H9 (cell line): Measurements from ENCODE around the gene AFF4. TPM values are rescaled to one million over a fixed set of nuclear protein-coding genes. Genes with fewer than 3 reads are reported as not detected.
"Not testable (repeated sequence)": the region's sequence is repeated elsewhere in the genome, so short reads cannot be mapped to it uniquely, and the experiment has no call there.

Source experiments
- DNase-seq: peaks from one replicate; pipeline ENCODE4 v3.0.0-alpha.2; 2017
- H2AFZ ChIP-seq: one replicate; pipeline ENCODE4 v1.6.1; 2013; ENCODE audit warnings: mild to moderate bottlenecking, low read length, control low read depth, moderate library complexity
- H2AK5ac ChIP-seq: 2 replicates; pipeline ENCODE4 v1.6.1; 2013; ENCODE audit warnings: low read length, control low read depth, mixed read lengths; ENCODE audit not compliant: insufficient read length
- H2BK120ac ChIP-seq: one replicate; pipeline ENCODE4 v1.6.1; 2013; ENCODE audit warnings: low read depth, mild to moderate bottlenecking, low read length, control low read depth, inconsistent platforms; ENCODE audit not compliant: poor library complexity, severe bottlenecking
- H2BK12ac ChIP-seq: 2 replicates; pipeline ENCODE4 v1.6.1; 2013; ENCODE audit warnings: low read length, control low read depth, mixed read lengths, low read depth; ENCODE audit not compliant: insufficient read length
- H2BK15ac ChIP-seq: 2 replicates; pipeline ENCODE4 v1.6.1; 2013; ENCODE audit warnings: low read depth, low read length, control low read depth
- H2BK20ac ChIP-seq: one replicate; pipeline ENCODE4 v1.6.1; 2013; ENCODE audit warnings: low read depth, mild to moderate bottlenecking, low read length, control low read depth, inconsistent platforms; ENCODE audit not compliant: poor library complexity, severe bottlenecking
- H2BK5ac ChIP-seq: 2 replicates; pipeline ENCODE4 v1.6.1; 2013; ENCODE audit warnings: low read length, control low read depth, mixed read lengths; ENCODE audit not compliant: insufficient read length
- H3K14ac ChIP-seq: 2 replicates; pipeline ENCODE4 v1.6.1; 2013; ENCODE audit warnings: low read length, control low read depth; ENCODE audit not compliant: insufficient read depth
- H3K18ac ChIP-seq: 2 replicates; pipeline ENCODE4 v1.6.1; 2013; ENCODE audit warnings: low read depth, mild to moderate bottlenecking, mixed read lengths, low read length, control low read depth; ENCODE audit not compliant: insufficient read length
- H3K23ac ChIP-seq: 2 replicates; pipeline ENCODE4 v1.6.1; 2013; ENCODE audit warnings: low read length, control low read depth, mixed read lengths, low read depth; ENCODE audit not compliant: insufficient read length
- H3K23me2 ChIP-seq: 2 replicates; pipeline ENCODE4 v1.6.1; 2013; ENCODE audit warnings: low read depth, mild to moderate bottlenecking, mixed read lengths, low read length, control low read depth; ENCODE audit not compliant: insufficient read length, poor library complexity, severe bottlenecking
- H3K27ac ChIP-seq: 2 replicates; pipeline ENCODE4 v1.5.1; 2013; ENCODE audit warnings: low read length, control low read depth, mixed read lengths, low read depth; ENCODE audit not compliant: insufficient read length
- H3K27me3 ChIP-seq: 2 replicates; pipeline ENCODE4 v1.6.1; 2013; ENCODE audit warnings: low read length, control low read depth, inconsistent platforms; ENCODE audit not compliant: insufficient read depth
- H3K4ac ChIP-seq: 2 replicates; pipeline ENCODE4 v1.6.1; 2013; ENCODE audit warnings: low read depth, mild to moderate bottlenecking, control low read depth, inconsistent platforms, low read length, moderate library complexity
- H3K4me1 ChIP-seq: 2 replicates; pipeline ENCODE4 v1.6.1; 2013; ENCODE audit warnings: low read length, control low read depth, inconsistent platforms; ENCODE audit not compliant: insufficient read depth
- H3K4me2 ChIP-seq: 2 replicates; pipeline ENCODE4 v1.6.1; 2013; ENCODE audit warnings: low read length, control low read depth, mixed read lengths; ENCODE audit not compliant: insufficient read length, insufficient read depth
- H3K56ac ChIP-seq: 2 replicates; pipeline ENCODE4 v1.6.1; 2013; ENCODE audit warnings: low read depth, mild to moderate bottlenecking, mixed read lengths, low read length, control low read depth; ENCODE audit not compliant: insufficient read length
- H3K79me1 ChIP-seq: 2 replicates; pipeline ENCODE4 v1.6.1; 2013; ENCODE audit warnings: low read depth, mild to moderate bottlenecking, moderate library complexity, low read length, control low read depth, inconsistent platforms; ENCODE audit not compliant: insufficient read depth, poor library complexity, severe bottlenecking
- H3K79me2 ChIP-seq: 2 replicates; pipeline ENCODE4 v1.6.1; 2013; ENCODE audit warnings: low read length, control low read depth, inconsistent platforms; ENCODE audit not compliant: insufficient read depth
- H3K9ac ChIP-seq: 2 replicates; pipeline ENCODE4 v1.6.1; 2013; ENCODE audit warnings: low read length, control low read depth, mixed read lengths; ENCODE audit not compliant: insufficient read length; ENCODE audit errors: extremely low read depth
- H3K9me3 ChIP-seq: one replicate; pipeline ENCODE4 v1.6.1; 2013; ENCODE audit warnings: low read depth, low read length, inconsistent platforms; ENCODE audit not compliant: control insufficient read depth
- H3T11ph ChIP-seq: one replicate; pipeline ENCODE4 v1.6.1; 2013; ENCODE audit warnings: mild to moderate bottlenecking, low read length, control low read depth, inconsistent platforms
- H4K20me1 ChIP-seq: one replicate; pipeline ENCODE4 v1.6.1; 2013; ENCODE audit not compliant: control insufficient read depth, insufficient read length, insufficient read depth
- H4K5ac ChIP-seq: 2 replicates; pipeline ENCODE4 v1.6.1; 2013; ENCODE audit warnings: low read depth, mild to moderate bottlenecking, mixed read lengths, low read length, control low read depth; ENCODE audit not compliant: insufficient read length
- H4K8ac ChIP-seq: replicated peaks from 2 replicates; pipeline ENCODE4 v1.6.1; 2013; ENCODE audit warnings: low read length, control low read depth, mixed read lengths, low read depth; ENCODE audit not compliant: insufficient read length
- H4K91ac ChIP-seq: 2 replicates; pipeline ENCODE4 v1.6.1; 2013; ENCODE audit warnings: low read depth, mild to moderate bottlenecking, moderate library complexity, mixed read lengths, low read length, control low read depth; ENCODE audit not compliant: insufficient read length
- H3K27ac Mint-ChIP-seq, 3 experiments: 2 replicates in 2 of 3; 3 replicates in 1 of 3; pipeline ENCODE4 v1.8.0; 2020 to 2021; ENCODE audit warnings: mixed read lengths in 3 of 3, mild to moderate bottlenecking in 1 of 3, moderate library complexity in 1 of 3
- H3K27me3 Mint-ChIP-seq: 2 replicates; pipeline ENCODE4 v1.8.0; 2021; ENCODE audit warnings: low read depth, mild to moderate bottlenecking, moderate library complexity, mixed read lengths
- H3K36me3 Mint-ChIP-seq, 3 experiments: 2 replicates in 2 of 3; 3 replicates in 1 of 3; pipeline ENCODE4 v1.8.0; 2020 to 2021; ENCODE audit warnings: low read depth in 3 of 3, mixed read lengths in 3 of 3; ENCODE audit not compliant: insufficient read depth in 1 of 3
- H3K4me1 Mint-ChIP-seq, 2 experiments: 2 replicates each; pipeline ENCODE4 v1.8.0; 2020; ENCODE audit warnings: mixed read lengths in 2 of 2
- H3K4me3 Mint-ChIP-seq, 2 experiments: 2 replicates in 1 of 2; 3 replicates in 1 of 2; pipeline ENCODE4 v1.8.0; 2020 to 2021; ENCODE audit warnings: mild to moderate bottlenecking in 2 of 2, mixed read lengths in 2 of 2, moderate library complexity in 1 of 2
- H3K9me3 Mint-ChIP-seq, 2 experiments: 2 replicates in 1 of 2; 3 replicates in 1 of 2; pipeline ENCODE4 v1.8.0; 2020; ENCODE audit warnings: mild to moderate bottlenecking in 2 of 2, mixed read lengths in 2 of 2, moderate library complexity in 1 of 2
- CTCF ChIP-seq: fragments of 200-600 bp; sonication (generic); conservative IDR thresholded peaks from 3 replicates; pipeline ENCODE4 v1.8.0; 2021; ENCODE audit warnings: antibody characterized with exemption, mild to moderate bottlenecking
- WGBS: extraction: QIAGEN DNeasy Blood & Tissue Kit; methylation state at CpG from one replicate; pipeline ENCODE4 v1.1.7; 2013; ENCODE audit warnings: missing lambda C conversion rate, low lambda C conversion rate, mixed read lengths; ENCODE audit not compliant: insufficient read length; ENCODE audit errors: extremely low coverage; 5-methylcytosine and 5-hydroxymethylcytosine counted together
- total RNA-seq: library from RNA; stranded (reverse); gene quantifications from 2 replicates; pipeline ENCODE4 v1.2.1, GENCODE V29; 2021

AFF4 gene
- total RNA-seq, 1 experiment from 2014 or later = 73.2 TPM

- H2BK12ac ChIP-seq = no peak overlapping the region
- WGBS = no CpG with 5 or more reads among the region's 28 CpGs
- no peak overlapping the region for H3K4ac ChIP-seq
- no peak overlapping the region for H2BK5ac ChIP-seq
- H4K5ac ChIP-seq = no peak overlapping the region
- no peak overlapping the region for H3K9ac ChIP-seq
- H3K4me2 ChIP-seq = no peak overlapping the region
- H3K14ac ChIP-seq = no peak overlapping the region
- no peak overlapping the region for H3K56ac ChIP-seq
- no peak overlapping the region for H2BK20ac ChIP-seq
- TF ChIP-seq CTCF = no peak
- H2BK120ac ChIP-seq = no peak overlapping the region
- Mint-ChIP-seq H3K4me3 (no peak overlapping the region), H3K27me3 (no peaks in the 10 kb centered on the region), H3K9me3 (peaks cover 9 to 16% of the 10 kb centered on the region in 2 experiments; a peak in 4 of 5 replicates), H3K4me1 (peaks cover 0 to 2% of the 10 kb centered on the region in 2 experiments; a peak in 2 of 4 replicates), H3K36me3 (no peaks in the 10 kb centered on the region), H3K27ac (peak overlapping the region in 1 of 3 experiments; percentile 44; a peak in 1 of 7 replicates)
- no peak overlapping the region for H4K91ac ChIP-seq
- H3K9me3 ChIP-seq = no peaks in the 10 kb centered on the region
- H3K23ac ChIP-seq = no peak overlapping the region
- no peak overlapping the region for H4K8ac ChIP-seq
- no peak overlapping the region for H2AK5ac ChIP-seq
- no peaks in the 10 kb centered on the region for H3K23me2 ChIP-seq
- no peaks in the 10 kb centered on the region for H3K79me1 ChIP-seq
- no peak overlapping the region for H2BK15ac ChIP-seq
- H3T11ph ChIP-seq = no peak overlapping the region
- H3K79me2 ChIP-seq = no peaks in the 10 kb centered on the region
- H3K4me1 ChIP-seq = no peaks in the 10 kb centered on the region; the same call in 1 of the 2 replicates
- peak; percentile 40 for DNase-seq
- no peak overlapping the region for H3K27ac ChIP-seq
- H3K18ac ChIP-seq = no peak overlapping the region
- H4K20me1 ChIP-seq = no peaks in the 10 kb centered on the region
- peak overlapping the region; percentile 91 for H2AFZ ChIP-seq
- H3K27me3 ChIP-seq = no peaks in the 10 kb centered on the region
Observed at GRCh38 chr5:132987531-132988408, 24.3 kb upstream of the AFF4 start.

- not testable (repeated sequence) for H3K56ac ChIP-seq, H3K14ac ChIP-seq, H3K4me1 Mint-ChIP-seq, H3K79me1 ChIP-seq, H3K79me2 ChIP-seq, H3K23ac ChIP-seq, H4K20me1 ChIP-seq, H4K8ac ChIP-seq, H3K27ac Mint-ChIP-seq, H3K36me3 Mint-ChIP-seq, H3K18ac ChIP-seq, H2BK15ac ChIP-seq, H3K27me3 ChIP-seq, H2BK120ac ChIP-seq, H2BK12ac ChIP-seq, H3K27ac ChIP-seq, H3K4me1 ChIP-seq, H3K9me3 ChIP-seq, H3K4me2 ChIP-seq, DNase-seq, H3K4ac ChIP-seq, H3K23me2 ChIP-seq, H2BK20ac ChIP-seq, H3K9ac ChIP-seq, H3K4me3 Mint-ChIP-seq, H3K27me3 Mint-ChIP-seq, H2BK5ac ChIP-seq, H2AFZ ChIP-seq, H4K91ac ChIP-seq, H3T11ph ChIP-seq, H2AK5ac ChIP-seq, H4K5ac ChIP-seq
- H3K9me3 Mint-ChIP-seq = peaks cover 16 to 34% of the 10 kb centered on the region in 2 experiments
- no CpG with 5 or more reads among the region's 30 CpGs for WGBS
Observed at GRCh38 chr5:132982971-132983370, 19.5 kb upstream of the AFF4 start.
